Psoas muscle (tissue), 8 donors: ENCODE results near the gene PRMT7. TPM values are rescaled to one million over a fixed set of nuclear protein-coding genes. Genes with fewer than 3 reads are reported as not detected.

Source experiments
- ATAC-seq, 4 donors: fragments of 200-7000 bp; cut with Tn5 transposase; one replicate each; pipeline ENCODE4 v1.9.1; 2020; ENCODE audit warnings: moderate library complexity in 3 of 4, mild to moderate bottlenecking in 2 of 4
- DNase-seq, 2 donors: peaks; one replicate each; pipeline ENCODE4 v3.0.0-alpha.2; 2020
- H3K27ac ChIP-seq: fragments of 200-600 bp; one replicate; pipeline ENCODE4 v1.8.0; 2022
- H3K27me3 ChIP-seq, 3 donors: fragments of 200-600 bp in 1 of 3; one replicate each; pipeline versions ENCODE4 v1.6.1 to v1.8.0; 2013 to 2022; ENCODE audit warnings: low read length in 2 of 3, mild to moderate bottlenecking in 2 of 3, moderate library complexity in 1 of 3; ENCODE audit not compliant: insufficient read depth in 3 of 3
- H3K36me3 ChIP-seq, 2 donors: fragments of 200-600 bp in 1 of 2; one replicate each; pipeline versions ENCODE4 v1.6.1 to v1.8.0; 2013 to 2022; ENCODE audit warnings: low read depth in 1 of 2, mild to moderate bottlenecking in 1 of 2, moderate library complexity in 1 of 2; ENCODE audit not compliant: insufficient read depth in 1 of 2
- H3K4me1 ChIP-seq: fragments of 200-600 bp; one replicate; pipeline ENCODE4 v1.8.0; 2022
- H3K4me3 ChIP-seq: fragments of 200-600 bp; one replicate; pipeline ENCODE4 v1.8.0; 2022; ENCODE audit warnings: mild to moderate bottlenecking
- H3K9me3 ChIP-seq: fragments of 200-600 bp; one replicate; pipeline ENCODE4 v1.8.0; 2022
- WGBS, 3 donors: extraction: QIAGEN DNeasy Blood & Tissue Kit; methylation state at CpG; one replicate each; pipeline versions ENCODE4 v1.1.6 to v1.1.7; 2013; 5-methylcytosine and 5-hydroxymethylcytosine counted together
- intact Hi-C, 2 donors: fragments of 100-400 bp; cut with DNase I; formaldehyde crosslinking; loops; one replicate each; pipeline versions ENCODE4 v1.11.0 to v1.14.2; 2022
- polyA plus RNA-seq, 3 donors: library from polyadenylated mRNA; stranded (reverse); fragments of 200-250 nt; gene quantifications; one replicate each; pipeline ENCODE4 v1.2.3, GENCODE V29; 2013
- total RNA-seq, 4 donors: library from RNA; stranded (reverse); fragmentation: NEBNext Ultra II Directional in 2 of 4; extraction: Animal tissue kit (Norgen Biotek cat#: 25700) in 2 of 4; gene quantifications; one replicate each; pipeline versions ENCODE4 v1.2.1 to v1.2.4, GENCODE V29; 2021 to 2023
- TF ChIP-seq, protein P1 (sequence below): fragments of 200-600 bp; IDR thresholded peaks from one replicate; pipeline ENCODE4 v1.8.0; 2022; ENCODE audit warnings: antibody characterized with exemption
- donor health status: healthy with polysubstance abuse.
- donor health status: DM: no; HTN: no; CAD: no; lungs with moderate emphysema.
- donor health status: Bipolar disorder and iron deficiency.
- donor health status: healthy.
- donor health status: DM: yes; HTN: yes; CAD: no.
- donor health status: DM: no; HTN: no; CAD: no.
- donor health status: DM: no; HTN: no; CAD: no.
- donor health status: DM: yes; HTN: yes; CAD: no.

Gene PRMT7
- total and polyA plus RNA-seq, 7 donors, result 18.9 to 45.1 (median 26.0) TPM

GRCh38 chr16:68339214-68339613 lies 28.4 kb downstream of the PRMT7 start:
- Histone ChIP-seq H3K36me3 (peaks cover 8 to 71% of the 10 kb centered on the region in 2 donors), H3K27ac (no peak overlapping the region), H3K9me3 (no peaks in the 10 kb centered on the region), H3K27me3 (no peaks in the 10 kb centered on the region), H3K4me3 (no peak overlapping the region), H3K4me1 (peaks cover 36% of the 10 kb centered on the region)
- DNase-seq, result no peak
- WGBS, 3 donors, result 88 to 94% (median 92%) methylated on average over 13 of the region's 13 CpGs
- intact Hi-C loops, result no loop called here
- ATAC-seq, result no peak
- TF ChIP-seq, protein P1, sequence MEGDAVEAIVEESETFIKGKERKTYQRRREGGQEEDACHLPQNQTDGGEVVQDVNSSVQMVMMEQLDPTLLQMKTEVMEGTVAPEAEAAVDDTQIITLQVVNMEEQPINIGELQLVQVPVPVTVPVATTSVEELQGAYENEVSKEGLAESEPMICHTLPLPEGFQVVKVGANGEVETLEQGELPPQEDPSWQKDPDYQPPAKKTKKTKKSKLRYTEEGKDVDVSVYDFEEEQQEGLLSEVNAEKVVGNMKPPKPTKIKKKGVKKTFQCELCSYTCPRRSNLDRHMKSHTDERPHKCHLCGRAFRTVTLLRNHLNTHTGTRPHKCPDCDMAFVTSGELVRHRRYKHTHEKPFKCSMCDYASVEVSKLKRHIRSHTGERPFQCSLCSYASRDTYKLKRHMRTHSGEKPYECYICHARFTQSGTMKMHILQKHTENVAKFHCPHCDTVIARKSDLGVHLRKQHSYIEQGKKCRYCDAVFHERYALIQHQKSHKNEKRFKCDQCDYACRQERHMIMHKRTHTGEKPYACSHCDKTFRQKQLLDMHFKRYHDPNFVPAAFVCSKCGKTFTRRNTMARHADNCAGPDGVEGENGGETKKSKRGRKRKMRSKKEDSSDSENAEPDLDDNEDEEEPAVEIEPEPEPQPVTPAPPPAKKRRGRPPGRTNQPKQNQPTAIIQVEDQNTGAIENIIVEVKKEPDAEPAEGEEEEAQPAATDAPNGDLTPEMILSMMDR, result no peak

GRCh38 chr16:68342620-68343019 lies 31.8 kb downstream of the PRMT7 start:
- 76 to 81% (median 81%) methylated on average over 7 of the region's 7 CpGs for WGBS, 3 donors
- intact Hi-C loops, result no loop called here
- Histone ChIP-seq H3K36me3 (peaks cover 8 to 74% of the 10 kb centered on the region in 2 donors), H3K27me3 (no peaks in the 10 kb centered on the region), H3K9me3 (no peaks in the 10 kb centered on the region), H3K27ac (no peak overlapping the region), H3K4me1 (peaks cover 51% of the 10 kb centered on the region), H3K4me3 (no peak overlapping the region)
- TF ChIP-seq, protein P1, result no peak
- no peak for ATAC-seq
- no peak for DNase-seq

DNA sequence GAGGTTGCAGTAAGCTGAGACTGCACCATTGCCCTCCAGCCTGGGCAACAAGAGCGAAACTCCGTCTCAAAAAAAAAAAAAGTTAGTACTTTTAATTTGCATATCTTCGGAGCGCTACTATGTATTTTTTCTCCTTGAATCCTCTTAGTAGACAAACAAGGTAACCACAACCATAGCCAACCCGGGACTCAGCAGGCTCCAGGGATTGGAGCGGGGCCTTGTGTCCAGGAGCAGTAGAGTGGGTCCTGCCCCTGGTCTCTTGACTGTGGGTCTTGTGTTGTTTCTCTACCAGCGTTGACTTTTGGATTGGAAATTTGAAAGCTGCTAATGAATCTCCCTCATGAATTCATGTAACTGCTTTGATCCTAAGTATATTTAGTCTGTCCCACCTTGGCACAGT lies 32.3 kb downstream of the PRMT7 start:
- intact Hi-C loops, result no loop called here
- Histone ChIP-seq H3K4me3 (no peak overlapping the region), H3K27ac (peak overlapping the region; percentile 78), H3K36me3 (peaks cover 8 to 74% of the 10 kb centered on the region in 2 donors), H3K27me3 (no peaks in the 10 kb centered on the region), H3K9me3 (no peaks in the 10 kb centered on the region), H3K4me1 (peaks cover 52% of the 10 kb centered on the region)
- WGBS, 3 donors, result 88 to 94% (median 92%) methylated on average over 7 of the region's 7 CpGs
- ATAC-seq (no peak), DNase-seq (no peak)
- TF ChIP-seq, protein P1, result no peak

DNA sequence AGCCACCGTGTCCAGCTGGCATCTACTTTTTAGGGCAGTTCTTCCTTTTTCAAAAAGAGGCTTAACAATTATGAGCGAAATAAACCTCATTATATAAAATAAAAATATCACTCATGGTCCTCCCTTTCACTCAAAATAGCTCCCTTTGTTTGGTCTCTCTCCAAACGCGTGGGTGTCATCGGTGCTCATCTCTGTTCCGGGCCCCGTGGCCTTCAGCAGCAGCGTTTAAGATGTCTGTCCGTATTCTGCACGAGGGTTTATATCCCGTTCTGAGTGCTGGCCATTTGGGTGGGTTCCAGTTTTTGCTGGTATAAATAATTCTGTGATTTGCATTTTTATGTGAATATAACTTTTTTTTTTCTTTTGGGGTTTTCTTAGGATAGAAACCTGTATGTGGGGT lies 33.4 kb downstream of the PRMT7 start:
- peak overlapping the region; percentile 78 for H3K27ac ChIP-seq
- H3K9me3 ChIP-seq, result no peaks in the 10 kb centered on the region
- TF ChIP-seq, protein P1, result no peak
- no peak overlapping the region for H3K4me3 ChIP-seq
- ATAC-seq, result peak in 1 of 4 donors; percentile 38
- intact Hi-C loops, result no loop called here
- peaks cover 8 to 73% of the 10 kb centered on the region in 2 donors for H3K36me3 ChIP-seq
- peaks cover 58% of the 10 kb centered on the region for H3K4me1 ChIP-seq
- DNase-seq, result no peak
- 22 to 46% (median 32%) methylated on average over 11 of the region's 11 CpGs for WGBS, 3 donors
- H3K27me3 ChIP-seq, result no peaks in the 10 kb centered on the region

GRCh38 chr16:68345351-68345810 lies 34.6 kb downstream of the PRMT7 start:
- TF ChIP-seq, protein P1, result no peak
- peak; percentile 46 to 80 for DNase-seq
- H3K36me3 ChIP-seq, result peaks cover 0 to 72% of the 10 kb centered on the region in 2 donors
- ATAC-seq, result peak; percentile 83 to 88 (median 84)
- peaks cover 61% of the 10 kb centered on the region for H3K4me1 ChIP-seq
- H3K4me3 ChIP-seq, result peak overlapping the region; percentile 26
- intact Hi-C loops, result no loop called here
- 35 to 54% (median 41%) methylated on average over 11 of the region's 11 CpGs for WGBS, 3 donors
- H3K27ac ChIP-seq, result peak overlapping the region; percentile 78
- H3K27me3 ChIP-seq, result no peaks in the 10 kb centered on the region
- no peaks in the 10 kb centered on the region for H3K9me3 ChIP-seq
